Hepatocyte (in vitro differentiated cells): ENCODE measurements around the gene PTPN2. TPM values are rescaled to one million over a fixed set of nuclear protein-coding genes. Genes with fewer than 3 reads are reported as not detected.

Source experiments
- DNase-seq: peaks from one replicate; pipeline ENCODE4 v3.0.0-alpha.2; 2016; ENCODE audit warnings: low spot score
- H2AFZ ChIP-seq: fragments of 200-600 bp; sonication (generic); 2 replicates; pipeline ENCODE4 v1.6.0; 2016; ENCODE audit warnings: antibody characterized with exemption, mild to moderate bottlenecking
- H3K27ac ChIP-seq: fragments of 200-600 bp; sonication (generic); 2 replicates; pipeline ENCODE4 v1.5.1; 2016; ENCODE audit warnings: mild to moderate bottlenecking
- H3K27me3 ChIP-seq: fragments of 200-600 bp; sonication (generic); 2 replicates; pipeline ENCODE4 v1.6.1; 2016
- H3K36me3 ChIP-seq: fragments of 200-600 bp; sonication (generic); replicated peaks from 2 replicates; pipeline ENCODE4 v1.5.1; 2016; ENCODE audit warnings: low read depth; ENCODE audit not compliant: insufficient read depth
- H3K4me1 ChIP-seq: fragments of 200-600 bp; sonication (generic); 2 replicates; pipeline ENCODE4 v1.5.1; 2016; ENCODE audit warnings: mild to moderate bottlenecking, moderate library complexity; ENCODE audit not compliant: insufficient read depth
- H3K4me2 ChIP-seq: fragments of 200-600 bp; sonication (generic); 2 replicates; pipeline ENCODE4 v1.6.0; 2016
- H3K4me3 ChIP-seq: fragments of 200-600 bp; sonication (generic); 2 replicates; pipeline ENCODE4 v1.5.1; 2016; ENCODE audit warnings: mild to moderate bottlenecking
- H3K79me2 ChIP-seq: fragments of 200-600 bp; sonication (generic); 2 replicates; pipeline ENCODE4 v1.6.0; 2017; ENCODE audit warnings: mild to moderate bottlenecking
- H3K9me2 ChIP-seq: fragments of 200-600 bp; sonication (generic); replicated peaks from 2 replicates; pipeline ENCODE4 v1.6.0; 2017; ENCODE audit warnings: mild to moderate bottlenecking; ENCODE audit not compliant: insufficient read depth
- H3K9me3 ChIP-seq: fragments of 200-600 bp; sonication (generic); 2 replicates; pipeline ENCODE4 v1.5.1; 2016; ENCODE audit warnings: low read depth, mild to moderate bottlenecking
- H4K20me1 ChIP-seq: fragments of 200-600 bp; sonication (generic); 2 replicates; pipeline ENCODE4 v1.6.0; 2016; ENCODE audit warnings: mild to moderate bottlenecking; ENCODE audit not compliant: insufficient read depth, poor library complexity, severe bottlenecking
- CTCF ChIP-seq: fragments of 200-600 bp; sonication (generic); IDR thresholded peaks from 2 replicates; pipeline ENCODE4 v1.5.1; 2016; ENCODE audit warnings: antibody characterized with exemption, mild to moderate bottlenecking; ENCODE audit not compliant: poor library complexity
- EZH2 ChIP-seq: fragments of 200-600 bp; sonication (generic); IDR thresholded peaks from 2 replicates; pipeline ENCODE4 v1.6.1; 2016; ENCODE audit warnings: antibody characterized with exemption, mild to moderate bottlenecking, borderline replicate concordance
- EZH2phosphoT487 ChIP-seq: fragments of 200-600 bp; sonication (generic); IDR thresholded peaks from one replicate; pipeline ENCODE4 v1.6.1; 2018; ENCODE audit warnings: antibody characterized with exemption, mild to moderate bottlenecking, low read depth, moderate library complexity; ENCODE audit not compliant: unreplicated experiment, severe bottlenecking
- WGBS: methylation state at CpG from one replicate; pipeline ENCODE4 v1.1.6; 2016; ENCODE audit warnings: low lambda C conversion rate; ENCODE audit errors: missing lambda C conversion rate; 5-methylcytosine and 5-hydroxymethylcytosine counted together
- polyA plus RNA-seq: library from polyadenylated mRNA; unstranded; fragments of >200 nt; fragmentation: Nextera tagmentation; extraction: Ambion mirVana; gene quantifications from 2 replicates; pipeline ENCODE4 v1.2.1, GENCODE V29; 2016
- total RNA-seq: library from RNA; depleted of rRNA; stranded (reverse); fragments of >200 nt; gene quantifications from 2 replicates; pipeline ENCODE4 v1.2.3, GENCODE V29; 2014

Gene PTPN2
- total and polyA plus RNA-seq, 2 experiments from 2014 or later, result 32.0 to 36.7 TPM

DNA sequence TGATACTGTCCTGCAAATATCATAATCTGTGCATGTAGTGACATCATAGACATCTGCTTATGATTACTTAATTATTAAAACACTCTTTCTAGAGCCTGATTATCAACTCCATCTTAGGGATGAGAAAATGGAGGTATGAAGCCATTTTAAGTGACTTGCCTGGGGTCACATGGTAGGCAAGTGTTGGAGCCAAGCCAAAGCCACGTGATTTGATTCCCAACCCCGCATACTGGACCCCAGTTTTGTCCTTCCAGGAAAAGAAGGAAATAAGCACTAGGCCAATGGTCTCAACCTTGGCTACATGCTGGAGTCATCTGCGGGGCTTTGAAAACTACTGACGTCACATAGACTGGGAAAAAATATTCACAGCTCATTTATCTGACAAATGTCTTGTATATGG, 44.2 kb upstream of the PTPN2 start:
- Histone ChIP-seq H3K9me2 (no peaks in the 10 kb centered on the region), H3K4me1 (no peaks in the 10 kb centered on the region), H3K27me3 (no peaks in the 10 kb centered on the region), H3K9me3 (no peaks in the 10 kb centered on the region), H3K36me3 (no peaks in the 10 kb centered on the region), H3K4me2 (no peak overlapping the region), H3K27ac (no peak overlapping the region), H3K4me3 (no peak overlapping the region), H3K79me2 (no peaks in the 10 kb centered on the region), H4K20me1 (no peaks in the 10 kb centered on the region), H2AFZ (no peak overlapping the region)
- no peak for DNase-seq
- 80% methylated on average over 4 of the region's 4 CpGs for WGBS
- TF ChIP-seq EZH2phosphoT487 (no peak), EZH2 (no peak), CTCF (no peak)

DNA sequence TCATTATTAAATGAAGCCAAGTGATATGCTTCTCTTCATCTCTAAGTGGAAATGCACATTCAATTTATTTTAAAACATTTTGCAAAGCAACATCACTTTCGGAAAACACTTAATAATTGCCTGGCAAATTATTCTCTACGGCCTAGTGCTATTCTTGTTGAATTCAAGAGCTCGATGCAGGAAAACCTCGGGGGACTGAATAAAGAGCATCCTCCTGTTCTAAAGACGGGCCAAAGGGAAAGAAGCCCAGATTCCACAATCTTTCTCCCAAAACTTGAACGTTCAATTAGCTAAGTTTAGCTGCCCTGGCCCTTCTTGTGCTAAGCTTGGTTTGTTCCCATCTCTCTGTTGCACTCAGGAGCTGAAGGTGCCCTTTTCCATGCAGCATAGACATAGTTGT, 40.6 kb upstream of the PTPN2 start:
- DNase-seq, result no peak
- Histone ChIP-seq H3K27me3 (no peaks in the 10 kb centered on the region), H3K36me3 (no peaks in the 10 kb centered on the region), H4K20me1 (no peaks in the 10 kb centered on the region), H3K9me3 (no peaks in the 10 kb centered on the region), H2AFZ (no peak overlapping the region), H3K79me2 (no peaks in the 10 kb centered on the region), H3K4me3 (no peak overlapping the region), H3K4me2 (no peak overlapping the region), H3K4me1 (no peaks in the 10 kb centered on the region), H3K9me2 (no peaks in the 10 kb centered on the region), H3K27ac (no peak overlapping the region)
- TF ChIP-seq EZH2phosphoT487 (no peak), CTCF (no peak), EZH2 (no peak)
- WGBS, result 94% methylated on average over 6 of the region's 6 CpGs

DNA sequence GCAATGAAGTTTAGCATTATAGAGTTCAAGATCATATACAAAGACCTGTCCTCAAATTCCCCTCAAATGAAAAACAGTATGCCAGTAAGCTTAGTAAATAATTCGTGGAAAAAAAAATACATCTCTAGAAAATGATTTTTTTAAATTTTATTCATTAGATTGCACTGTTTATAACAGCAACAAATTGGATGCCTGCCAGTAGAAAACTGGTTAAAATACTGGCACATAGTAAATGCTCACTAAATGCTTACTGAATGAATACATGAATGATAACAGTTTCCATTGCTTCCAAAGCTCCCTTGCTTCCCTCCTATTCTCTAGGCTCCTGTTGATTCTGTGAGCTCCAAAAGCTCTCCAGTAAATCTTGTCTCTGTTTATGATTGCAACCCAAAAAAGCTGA, 38.2 kb upstream of the PTPN2 start:
- Histone ChIP-seq H3K4me1 (no peaks in the 10 kb centered on the region), H3K27me3 (no peaks in the 10 kb centered on the region), H3K27ac (no peak overlapping the region), H3K4me3 (no peak overlapping the region), H2AFZ (no peak overlapping the region), H3K9me3 (no peaks in the 10 kb centered on the region), H3K9me2 (no peaks in the 10 kb centered on the region), H3K36me3 (no peaks in the 10 kb centered on the region), H4K20me1 (no peaks in the 10 kb centered on the region), H3K4me2 (no peak overlapping the region), H3K79me2 (no peaks in the 10 kb centered on the region)
- WGBS, result 88% methylated on average over 1 of the region's 1 CpG
- no peak for DNase-seq
- no peak for TF ChIP-seq CTCF
- TF ChIP-seq EZH2, result no peak
- no peak for TF ChIP-seq EZH2phosphoT487

- Histone ChIP-seq H3K27ac (no peak overlapping the region), H3K4me3 (no peak overlapping the region), H3K36me3 (no peaks in the 10 kb centered on the region), H4K20me1 (no peaks in the 10 kb centered on the region), H3K4me2 (no peak overlapping the region), H3K27me3 (no peaks in the 10 kb centered on the region), H2AFZ (no peak overlapping the region), H3K9me2 (no peaks in the 10 kb centered on the region), H3K9me3 (no peaks in the 10 kb centered on the region), H3K79me2 (no peaks in the 10 kb centered on the region), H3K4me1 (no peaks in the 10 kb centered on the region)
- TF ChIP-seq CTCF (no peak), EZH2 (no peak), EZH2phosphoT487 (no peak)
- DNase-seq, result no peak
- WGBS, result 77% methylated on average over 7 of the region's 7 CpGs
These were observed 37.1 kb upstream of the PTPN2 start for GRCh38 chr18:12921178-12921577.
